Adrenal gland (tissue), 5 donors: ENCODE data around the gene SNX20.

ENCODE experiments used
- POLR2A ChIP-seq, 2 donors: fragments of 450-650 bp; IDR thresholded peaks; one replicate each; pipeline ENCODE4 v1.6.1; 2017; ENCODE audit warnings: antibody characterized with exemption in 2 of 2, mild to moderate bottlenecking in 2 of 2, moderate library complexity in 1 of 2
- TF ChIP-seq, protein P1 (sequence below), 6 experiments: fragments of 450-650 bp in 4 of 6; fragments of 200-600 bp in 2 of 6; sonication (generic) in 1 of 6; IDR thresholded peaks; 1 replicate in 5 of 6; 2 replicates in 1 of 6; pipeline versions ENCODE4 v1.5.1 to v1.8.0; 2016 to 2021; ENCODE audit warnings: antibody characterized with exemption in 6 of 6, mild to moderate bottlenecking in 2 of 6, moderate library complexity in 1 of 6
- donor health status: DM: no; HTN: no; CAD: no.

DNA sequence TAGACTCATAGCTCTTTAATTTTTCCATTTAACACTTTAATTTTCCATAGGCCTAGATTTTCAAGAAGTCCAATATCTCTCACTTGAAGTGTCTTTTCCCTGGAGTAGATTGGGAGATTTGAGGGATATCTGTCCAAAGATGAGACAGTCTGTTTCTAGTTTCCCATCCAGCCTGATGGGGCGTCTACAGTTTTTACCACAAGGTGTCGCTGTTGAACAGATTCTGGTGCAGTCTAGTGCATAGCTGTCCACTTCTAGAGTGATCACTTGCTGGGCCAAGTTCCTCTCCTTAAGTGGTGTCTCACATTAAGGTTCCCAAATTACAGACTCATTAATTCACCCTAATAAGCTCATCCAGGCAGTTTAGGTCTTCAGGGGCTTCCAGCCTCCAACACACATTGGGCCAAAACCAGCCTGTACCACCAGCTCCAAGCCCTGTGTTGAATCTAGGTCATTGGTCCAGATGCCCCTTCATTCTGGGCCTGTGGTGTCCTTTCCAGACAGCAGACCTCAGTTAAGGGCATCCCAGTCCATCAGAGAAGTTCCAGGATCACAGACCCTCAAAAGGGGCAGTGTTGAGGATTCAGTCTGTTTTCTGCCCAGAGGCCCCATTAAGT, 9.4 kb downstream of the SNX20 start:
- TF ChIP-seq, protein P1, sequence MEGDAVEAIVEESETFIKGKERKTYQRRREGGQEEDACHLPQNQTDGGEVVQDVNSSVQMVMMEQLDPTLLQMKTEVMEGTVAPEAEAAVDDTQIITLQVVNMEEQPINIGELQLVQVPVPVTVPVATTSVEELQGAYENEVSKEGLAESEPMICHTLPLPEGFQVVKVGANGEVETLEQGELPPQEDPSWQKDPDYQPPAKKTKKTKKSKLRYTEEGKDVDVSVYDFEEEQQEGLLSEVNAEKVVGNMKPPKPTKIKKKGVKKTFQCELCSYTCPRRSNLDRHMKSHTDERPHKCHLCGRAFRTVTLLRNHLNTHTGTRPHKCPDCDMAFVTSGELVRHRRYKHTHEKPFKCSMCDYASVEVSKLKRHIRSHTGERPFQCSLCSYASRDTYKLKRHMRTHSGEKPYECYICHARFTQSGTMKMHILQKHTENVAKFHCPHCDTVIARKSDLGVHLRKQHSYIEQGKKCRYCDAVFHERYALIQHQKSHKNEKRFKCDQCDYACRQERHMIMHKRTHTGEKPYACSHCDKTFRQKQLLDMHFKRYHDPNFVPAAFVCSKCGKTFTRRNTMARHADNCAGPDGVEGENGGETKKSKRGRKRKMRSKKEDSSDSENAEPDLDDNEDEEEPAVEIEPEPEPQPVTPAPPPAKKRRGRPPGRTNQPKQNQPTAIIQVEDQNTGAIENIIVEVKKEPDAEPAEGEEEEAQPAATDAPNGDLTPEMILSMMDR (IDR thresholded peaks at IDR 0.05), result peak; percentile 15 to 50 (median 39)
- no peak for TF ChIP-seq POLR2A (IDR thresholded peaks at IDR 0.05)
